Neuronal stem cell (in vitro differentiated cells): ENCODE results near the gene AGBL2.

Experiments used
- DNase-seq: peaks from one replicate; pipeline ENCODE4 v3.0.0-alpha.2; 2013; ENCODE audit warnings: low spot score
- H2AFZ ChIP-seq: one replicate; pipeline ENCODE4 v1.6.1; 2013; ENCODE audit warnings: mild to moderate bottlenecking, low read length, inconsistent platforms
- H2AK5ac ChIP-seq: 2 replicates; pipeline ENCODE4 v1.6.1; 2013; ENCODE audit warnings: low read depth, mild to moderate bottlenecking, inconsistent platforms, low read length, moderate library complexity, mixed read lengths
- H2BK120ac ChIP-seq: 2 replicates; pipeline ENCODE4 v1.6.1; 2013; ENCODE audit warnings: low read depth, mild to moderate bottlenecking, inconsistent platforms, low read length, moderate library complexity, mixed read lengths
- H2BK12ac ChIP-seq: one replicate; pipeline ENCODE4 v1.6.1; 2013; ENCODE audit warnings: low read length, inconsistent platforms
- H2BK15ac ChIP-seq: 2 replicates; pipeline ENCODE4 v1.6.1; 2013; ENCODE audit warnings: mild to moderate bottlenecking, low read length, inconsistent platforms, mixed read lengths
- H2BK5ac ChIP-seq: one replicate; pipeline ENCODE4 v1.6.1; 2013; ENCODE audit warnings: inconsistent platforms, mild to moderate bottlenecking, low read length, moderate library complexity
- H3K14ac ChIP-seq: one replicate; pipeline ENCODE4 v1.6.1; 2013; ENCODE audit warnings: low read length, inconsistent platforms
- H3K18ac ChIP-seq: 2 replicates; pipeline ENCODE4 v1.6.1; 2013; ENCODE audit warnings: low read length, inconsistent platforms
- H3K23ac ChIP-seq: 2 replicates; pipeline ENCODE4 v1.6.1; 2013; ENCODE audit warnings: low read depth, mild to moderate bottlenecking, mixed read lengths, low read length, inconsistent platforms; ENCODE audit not compliant: poor library complexity
- H3K27ac ChIP-seq: replicated peaks from 3 replicates; pipeline ENCODE4 v1.5.1; 2013; ENCODE audit warnings: low read length, inconsistent platforms
- H3K27me3 ChIP-seq, 3 experiments: 2 replicates each; pipeline ENCODE4 v1.6.1; 2013; ENCODE audit warnings: low read length in 3 of 3, mild to moderate bottlenecking in 2 of 3, inconsistent platforms in 1 of 3, low read depth in 1 of 3, mixed read lengths in 1 of 3, moderate library complexity in 1 of 3; ENCODE audit not compliant: control insufficient read depth in 3 of 3, insufficient read depth in 3 of 3
- H3K36me3 ChIP-seq, 2 donors: replicated peaks in 1 of 2; 2 replicates each; pipeline ENCODE4 v1.6.1; 2013; ENCODE audit warnings: low read length in 2 of 2; ENCODE audit not compliant: control insufficient read depth in 2 of 2, insufficient read depth in 2 of 2
- H3K4ac ChIP-seq: 2 replicates; pipeline ENCODE4 v1.6.1; 2013; ENCODE audit warnings: inconsistent platforms, mild to moderate bottlenecking, low read length, moderate library complexity
- H3K4me1 ChIP-seq, 2 donors: 1 replicate in 1 of 2; 2 replicates in 1 of 2; pipeline ENCODE4 v1.6.1; 2013; ENCODE audit warnings: low read length in 2 of 2, low read depth in 1 of 2; ENCODE audit not compliant: control insufficient read depth in 2 of 2, insufficient read depth in 1 of 2
- H3K4me2 ChIP-seq: one replicate; pipeline ENCODE4 v1.6.1; 2013; ENCODE audit warnings: mild to moderate bottlenecking, low read length, inconsistent platforms; ENCODE audit not compliant: insufficient read depth, poor library complexity, severe bottlenecking
- H3K4me3 ChIP-seq, 2 donors: 2 replicates each; pipeline ENCODE4 v1.5.1; 2013; ENCODE audit warnings: low read length in 2 of 2, mild to moderate bottlenecking in 2 of 2, inconsistent platforms in 1 of 2, moderate library complexity in 1 of 2
- H3K79me1 ChIP-seq: one replicate; pipeline ENCODE4 v1.6.1; 2013; ENCODE audit warnings: low read depth, mild to moderate bottlenecking, inconsistent platforms, low read length, moderate library complexity
- H3K9ac ChIP-seq: one replicate; pipeline ENCODE4 v1.6.1; 2013; ENCODE audit warnings: mild to moderate bottlenecking, low read depth, low read length, inconsistent platforms; ENCODE audit not compliant: poor library complexity
- H3K9me3 ChIP-seq, 2 donors: replicated peaks in 1 of 2; 2 replicates each; pipeline versions ENCODE3 to v1.6.1; 2013; ENCODE audit warnings: low read length in 2 of 2, mild to moderate bottlenecking in 2 of 2, inconsistent platforms in 1 of 2, low read depth in 1 of 2, mixed read lengths in 1 of 2, moderate library complexity in 1 of 2; ENCODE audit not compliant: control insufficient read depth in 2 of 2, insufficient read depth in 1 of 2
- H4K8ac ChIP-seq: one replicate; pipeline ENCODE4 v1.6.1; 2013; ENCODE audit warnings: low read depth, mild to moderate bottlenecking, inconsistent platforms, low read length, moderate library complexity
- H4K91ac ChIP-seq: one replicate; pipeline ENCODE4 v1.6.1; 2013; ENCODE audit warnings: low read length, low read depth, mild to moderate bottlenecking, inconsistent platforms; ENCODE audit not compliant: poor library complexity
- WGBS, 2 donors: extraction: QIAGEN DNeasy Blood & Tissue Kit; methylation state at CpG; one replicate each; pipeline ENCODE4 v1.1.7; 2013; ENCODE audit warnings: missing lambda C conversion rate in 2 of 2, mixed read lengths in 1 of 2; ENCODE audit not compliant: insufficient read length in 2 of 2, insufficient replicate concordance in 1 of 2; ENCODE audit errors: extremely low coverage in 2 of 2; 5-methylcytosine and 5-hydroxymethylcytosine counted together

Gene AGBL2

GRCh38 chr11:47705721-47706120 is 9.4 kb downstream of the AGBL2 start:
- Histone ChIP-seq H3K4me1 (peaks cover 0 to 5% of the 10 kb centered on the region in 2 donors), H2AFZ (no peak overlapping the region), H4K91ac (no peak overlapping the region), H3K9ac (no peak overlapping the region), H3K18ac (no peak overlapping the region), H2BK12ac (no peak overlapping the region), H2BK120ac (no peak overlapping the region), H3K27me3 (no peaks in the 10 kb centered on the region), H3K4me2 (no peak overlapping the region), H3K79me1 (no peaks in the 10 kb centered on the region), H3K36me3 (no peaks in the 10 kb centered on the region), H3K23ac (no peak overlapping the region), H3K27ac (no peak overlapping the region), H3K4me3 (no peak overlapping the region), H4K8ac (no peak overlapping the region), H3K9me3 (no peaks in the 10 kb centered on the region), H2AK5ac (no peak overlapping the region), H2BK15ac (no peak overlapping the region), H2BK5ac (no peak overlapping the region), H3K14ac (no peak overlapping the region), H3K4ac (no peak overlapping the region)
- no peak for DNase-seq
- no CpG with 5 or more reads among the region's 1 CpG for WGBS, 2 donors

- no peak overlapping the region for H2BK15ac ChIP-seq
- no peak overlapping the region for H3K27ac ChIP-seq
- H3K18ac ChIP-seq: no peak overlapping the region
- no peak overlapping the region for H4K8ac ChIP-seq
- H4K91ac ChIP-seq: no peak overlapping the region
- H3K4me3 ChIP-seq: no peak overlapping the region
- H3K27me3 ChIP-seq: no peaks in the 10 kb centered on the region
- H2BK120ac ChIP-seq: no peak overlapping the region
- H3K4ac ChIP-seq: no peak overlapping the region
- no peak overlapping the region for H3K9ac ChIP-seq
- H2AFZ ChIP-seq: no peak overlapping the region
- no peak overlapping the region for H2AK5ac ChIP-seq
- no peak for DNase-seq
- H3K9me3 ChIP-seq: no peaks in the 10 kb centered on the region
- no peaks in the 10 kb centered on the region for H3K79me1 ChIP-seq
- H2BK5ac ChIP-seq: no peak overlapping the region
- no peak overlapping the region for H3K14ac ChIP-seq
- no peak overlapping the region for H2BK12ac ChIP-seq
- no peaks in the 10 kb centered on the region for H3K4me1 ChIP-seq
- H3K23ac ChIP-seq: no peak overlapping the region
- H3K4me2 ChIP-seq: no peak overlapping the region
- WGBS, 2 donors: no CpG with 5 or more reads among the region's 2 CpGs
- no peaks in the 10 kb centered on the region for H3K36me3 ChIP-seq
Measured at GRCh38 chr11:47691979-47692378, 23.2 kb downstream of the AGBL2 start.

DNA sequence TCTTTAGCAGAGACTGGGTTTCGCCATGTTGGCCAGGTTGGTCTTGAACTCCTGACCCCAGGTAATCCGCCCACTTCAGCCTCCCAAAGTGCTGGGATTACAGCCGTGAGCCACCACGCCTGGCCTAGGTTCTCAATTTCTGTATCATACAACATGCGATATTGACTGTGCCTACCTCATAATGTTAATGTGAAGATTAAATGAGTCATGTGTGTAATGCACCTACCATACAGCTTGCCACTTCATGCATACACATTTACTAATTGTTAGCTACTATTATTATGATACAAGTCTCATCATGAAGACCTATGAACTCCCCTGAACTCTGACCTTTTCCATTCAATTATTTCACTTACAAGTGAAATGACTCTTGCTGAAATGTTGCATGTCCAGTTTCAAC is 25.7 kb downstream of the AGBL2 start:
- H3K4me2 ChIP-seq: no peak overlapping the region
- WGBS, 2 donors: no CpG with 5 or more reads among the region's 5 CpGs
- no peaks in the 10 kb centered on the region for H3K9me3 ChIP-seq
- no peak overlapping the region for H2BK120ac ChIP-seq
- H2BK5ac ChIP-seq: no peak overlapping the region
- no peaks in the 10 kb centered on the region for H3K4me1 ChIP-seq
- DNase-seq: no peak
- H3K14ac ChIP-seq: no peak overlapping the region
- H2AFZ ChIP-seq: no peak overlapping the region
- no peak overlapping the region for H3K18ac ChIP-seq
- H3K27me3 ChIP-seq: no peaks in the 10 kb centered on the region
- no peak overlapping the region for H3K27ac ChIP-seq
- H4K91ac ChIP-seq: no peak overlapping the region
- H3K79me1 ChIP-seq: no peaks in the 10 kb centered on the region
- H2BK12ac ChIP-seq: no peak overlapping the region
- H3K36me3 ChIP-seq: no peaks in the 10 kb centered on the region
- H2AK5ac ChIP-seq: no peak overlapping the region
- no peak overlapping the region for H4K8ac ChIP-seq
- H2BK15ac ChIP-seq: no peak overlapping the region
- no peak overlapping the region for H3K4ac ChIP-seq
- H3K4me3 ChIP-seq: no peak overlapping the region
- H3K23ac ChIP-seq: no peak overlapping the region
- no peak overlapping the region for H3K9ac ChIP-seq

DNA sequence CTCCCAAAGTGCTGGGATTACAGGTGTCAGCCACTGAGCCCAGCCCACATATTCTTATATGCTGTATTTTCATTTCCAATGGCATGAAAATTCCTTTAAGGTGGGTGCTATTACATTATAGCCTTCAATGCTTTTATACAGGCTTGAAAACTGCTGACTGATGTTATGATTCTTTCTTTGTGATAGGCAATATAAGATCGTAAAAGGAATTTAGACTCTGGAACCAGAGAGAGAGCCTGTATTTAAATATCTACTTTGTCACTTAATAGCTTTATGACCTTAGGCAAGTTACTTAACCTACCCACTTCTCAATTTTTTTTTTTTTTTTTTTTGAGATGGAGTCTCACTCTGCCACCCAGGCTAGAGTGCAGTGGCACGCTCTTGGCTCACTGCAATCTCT is 26.2 kb downstream of the AGBL2 start:
- no peak overlapping the region for H3K4me2 ChIP-seq
- H2BK15ac ChIP-seq: no peak overlapping the region
- H2BK5ac ChIP-seq: no peak overlapping the region
- H3K36me3 ChIP-seq: no peaks in the 10 kb centered on the region
- H3K9ac ChIP-seq: no peak overlapping the region
- no peak overlapping the region for H4K8ac ChIP-seq
- no peak overlapping the region for H2BK12ac ChIP-seq
- no peaks in the 10 kb centered on the region for H3K9me3 ChIP-seq
- no peaks in the 10 kb centered on the region for H3K79me1 ChIP-seq
- H2BK120ac ChIP-seq: no peak overlapping the region
- H3K27ac ChIP-seq: no peak overlapping the region
- no CpG with 5 or more reads among the region's 2 CpGs for WGBS, 2 donors
- H3K4me3 ChIP-seq: no peak overlapping the region
- H3K23ac ChIP-seq: no peak overlapping the region
- no peaks in the 10 kb centered on the region for H3K4me1 ChIP-seq
- H2AK5ac ChIP-seq: no peak overlapping the region
- no peak overlapping the region for H2AFZ ChIP-seq
- no peak overlapping the region for H4K91ac ChIP-seq
- no peak overlapping the region for H3K14ac ChIP-seq
- H3K4ac ChIP-seq: no peak overlapping the region
- DNase-seq: no peak
- H3K27me3 ChIP-seq: no peaks in the 10 kb centered on the region
- H3K18ac ChIP-seq: no peak overlapping the region
